Activated naive CD4-positive, alpha-beta T cell treated with anti-CD3 and anti-CD28 coated beads, Interleukin-2, amount 50 U/mL, for 24 hours (primary cell): ENCODE measurements around the gene ZNF808.
"Not testable (repeated sequence)": the region's sequence is repeated elsewhere in the genome, so short reads cannot be mapped to it uniquely, and the experiment has no call there.

ENCODE experiments used
- H3K27ac Mint-ChIP-seq: one replicate; pipeline ENCODE4 v1.8.0; 2021; ENCODE audit warnings: mild to moderate bottlenecking, mixed read lengths
- H3K27me3 Mint-ChIP-seq: one replicate; pipeline ENCODE4 v1.8.0; 2021; ENCODE audit warnings: mixed read lengths
- H3K36me3 Mint-ChIP-seq: one replicate; pipeline ENCODE4 v1.8.0; 2021; ENCODE audit warnings: mixed read lengths
- H3K4me1 Mint-ChIP-seq: one replicate; pipeline ENCODE4 v1.8.0; 2021; ENCODE audit warnings: mixed read lengths
- H3K4me3 Mint-ChIP-seq: one replicate; pipeline ENCODE4 v1.8.0; 2021; ENCODE audit warnings: mild to moderate bottlenecking, mixed read lengths
- H3K9me3 Mint-ChIP-seq: one replicate; pipeline ENCODE4 v1.8.0; 2021; ENCODE audit warnings: mixed read lengths

ZNF808 gene

GRCh38 chr19:52522551-52522950 is 4.9 kb upstream of the ZNF808 start:
- Mint-ChIP-seq H3K27ac (no peak overlapping the region), H3K36me3 (peaks cover 15% of the 10 kb centered on the region), H3K4me1 (peaks cover 7% of the 10 kb centered on the region), H3K27me3 (no peaks in the 10 kb centered on the region), H3K4me3 (no peak overlapping the region), H3K9me3 (peaks cover 19% of the 10 kb centered on the region)

- H3K4me3 Mint-ChIP-seq = no peak overlapping the region
- H3K36me3 Mint-ChIP-seq = peaks cover 21% of the 10 kb centered on the region
- peaks cover 17% of the 10 kb centered on the region for H3K4me1 Mint-ChIP-seq
- H3K9me3 Mint-ChIP-seq = peaks cover 19% of the 10 kb centered on the region
- H3K27ac Mint-ChIP-seq = no peak overlapping the region
- H3K27me3 Mint-ChIP-seq = no peaks in the 10 kb centered on the region
Measured at GRCh38 chr19:52524086-52524485, 3.4 kb upstream of the ZNF808 start.

GRCh38 chr19:52527956-52528351 is 486 bp downstream of the ZNF808 start:
- peak overlapping the region; percentile 98 for H3K27ac Mint-ChIP-seq
- no peaks in the 10 kb centered on the region for H3K27me3 Mint-ChIP-seq
- no peaks in the 10 kb centered on the region for H3K9me3 Mint-ChIP-seq
- peak overlapping the region; percentile 99 for H3K4me3 Mint-ChIP-seq
- peaks cover 22% of the 10 kb centered on the region for H3K36me3 Mint-ChIP-seq
- H3K4me1 Mint-ChIP-seq = peaks cover 30% of the 10 kb centered on the region

- Mint-ChIP-seq H3K27me3 (no peaks in the 10 kb centered on the region), H3K4me3 (no peak overlapping the region), H3K27ac (no peak overlapping the region), H3K36me3 (peaks cover 31% of the 10 kb centered on the region), H3K9me3 (no peaks in the 10 kb centered on the region), H3K4me1 (peaks cover 51% of the 10 kb centered on the region)
Measured at GRCh38 chr19:52532480-52532879, 5.0 kb downstream of the ZNF808 start.

GRCh38 chr19:52533901-52534300 is 6.4 kb downstream of the ZNF808 start:
- Mint-ChIP-seq H3K4me1 (peaks cover 43% of the 10 kb centered on the region), H3K4me3 (no peak overlapping the region), H3K9me3 (no peaks in the 10 kb centered on the region), H3K27ac (no peak overlapping the region), H3K27me3 (no peaks in the 10 kb centered on the region), H3K36me3 (peaks cover 28% of the 10 kb centered on the region)

- H3K27me3 Mint-ChIP-seq, H3K9me3 Mint-ChIP-seq, H3K27ac Mint-ChIP-seq: not testable (repeated sequence)
- peak overlapping the region; percentile 93 for H3K4me3 Mint-ChIP-seq
- H3K36me3 Mint-ChIP-seq = peaks cover 30% of the 10 kb centered on the region
- peaks cover 39% of the 10 kb centered on the region for H3K4me1 Mint-ChIP-seq
Measured at GRCh38 chr19:52535385-52535770, 7.9 kb downstream of the ZNF808 start.

GRCh38 chr19:52535771-52536447 is 8.4 kb downstream of the ZNF808 start:
- Mint-ChIP-seq H3K27ac (peak overlapping the region; percentile 92), H3K4me3 (peak overlapping the region; percentile 93), H3K27me3 (no peaks in the 10 kb centered on the region), H3K36me3 (peaks cover 34% of the 10 kb centered on the region), H3K4me1 (peaks cover 43% of the 10 kb centered on the region), H3K9me3 (no peaks in the 10 kb centered on the region)

GRCh38 chr19:52536448-52536800 is 9.0 kb downstream of the ZNF808 start:
- Mint-ChIP-seq H3K27ac (peak overlapping the region; percentile 92), H3K27me3 (no peaks in the 10 kb centered on the region), H3K36me3 (peaks cover 36% of the 10 kb centered on the region)

GRCh38 chr19:52538815-52539214 is 11.3 kb downstream of the ZNF808 start:
- Mint-ChIP-seq H3K4me1 (peaks cover 47% of the 10 kb centered on the region), H3K36me3 (peaks cover 39% of the 10 kb centered on the region)
- not testable (repeated sequence) for H3K4me3 Mint-ChIP-seq, H3K27me3 Mint-ChIP-seq, H3K9me3 Mint-ChIP-seq, H3K27ac Mint-ChIP-seq

More at GRCh38 chr19:52536448-52536800, 9.0 kb downstream of the ZNF808 start:
- peaks cover 43% of the 10 kb centered on the region for H3K4me1 Mint-ChIP-seq
- H3K9me3 Mint-ChIP-seq = no peaks in the 10 kb centered on the region
- peak overlapping the region; percentile 93 for H3K4me3 Mint-ChIP-seq

- not testable (repeated sequence) for H3K4me3 Mint-ChIP-seq, H3K27ac Mint-ChIP-seq, H3K9me3 Mint-ChIP-seq, H3K27me3 Mint-ChIP-seq
- peaks cover 46% of the 10 kb centered on the region for H3K36me3 Mint-ChIP-seq
- peaks cover 32% of the 10 kb centered on the region for H3K4me1 Mint-ChIP-seq
Measured at GRCh38 chr19:52541176-52541575, 13.7 kb downstream of the ZNF808 start.

- H3K27ac Mint-ChIP-seq = no peak overlapping the region
- H3K9me3 Mint-ChIP-seq = peaks cover 8% of the 10 kb centered on the region
- no peak overlapping the region for H3K4me3 Mint-ChIP-seq
- H3K36me3 Mint-ChIP-seq = peaks cover 51% of the 10 kb centered on the region
- no peaks in the 10 kb centered on the region for H3K27me3 Mint-ChIP-seq
- H3K4me1 Mint-ChIP-seq = peaks cover 28% of the 10 kb centered on the region
Measured at GRCh38 chr19:52541608-52542007, 14.1 kb downstream of the ZNF808 start.

- not testable (repeated sequence) for H3K4me3 Mint-ChIP-seq, H3K27ac Mint-ChIP-seq, H3K27me3 Mint-ChIP-seq, H3K9me3 Mint-ChIP-seq
- peaks cover 55% of the 10 kb centered on the region for H3K36me3 Mint-ChIP-seq
- peaks cover 19% of the 10 kb centered on the region for H3K4me1 Mint-ChIP-seq
Measured at GRCh38 chr19:52542541-52542940, 15.1 kb downstream of the ZNF808 start.

GRCh38 chr19:52542984-52543664 is 15.7 kb downstream of the ZNF808 start:
- Mint-ChIP-seq H3K4me3 (peak overlapping the region; percentile 30), H3K4me1 (peaks cover 18% of the 10 kb centered on the region), H3K9me3 (peaks cover 8% of the 10 kb centered on the region), H3K27ac (peak overlapping the region; percentile 46), H3K27me3 (no peaks in the 10 kb centered on the region), H3K36me3 (peaks cover 61% of the 10 kb centered on the region)

GRCh38 chr19:52554216-52554971 is 26.9 kb downstream of the ZNF808 start:
- no peaks in the 10 kb centered on the region for H3K4me1 Mint-ChIP-seq
- peak overlapping the region; percentile 13 for H3K4me3 Mint-ChIP-seq
- H3K9me3 Mint-ChIP-seq = peaks cover 27% of the 10 kb centered on the region
- H3K27me3 Mint-ChIP-seq = no peaks in the 10 kb centered on the region
- H3K36me3 Mint-ChIP-seq = peaks cover 72% of the 10 kb centered on the region
- H3K27ac Mint-ChIP-seq = no peak overlapping the region

GRCh38 chr19:52557231-52557995 is 29.9 kb downstream of the ZNF808 start:
- H3K4me3 Mint-ChIP-seq = no peak overlapping the region

More at GRCh38 chr19:52557231-52557995, 29.9 kb downstream of the ZNF808 start:
- H3K4me1 Mint-ChIP-seq = no peaks in the 10 kb centered on the region
- no peak overlapping the region for H3K27ac Mint-ChIP-seq
- peaks cover 72% of the 10 kb centered on the region for H3K36me3 Mint-ChIP-seq
- H3K27me3 Mint-ChIP-seq = no peaks in the 10 kb centered on the region
- H3K9me3 Mint-ChIP-seq = peaks cover 20% of the 10 kb centered on the region
